GM10266 (cell line): ENCODE results near the gene GPATCH11.

Source experiments
- DNase-seq: peaks from one replicate; pipeline ENCODE4 v3.0.0; 2012; ENCODE audit errors: extremely low spot score
- TF ChIP-seq, protein P1 (sequence below): IDR thresholded peaks from 2 replicates; pipeline ENCODE4 v1.5.1; 2012; ENCODE audit warnings: mild to moderate bottlenecking, low read depth; ENCODE audit not compliant: control insufficient read depth, insufficient read depth; ENCODE audit errors: missing control alignments

The GPATCH11 gene

DNA sequence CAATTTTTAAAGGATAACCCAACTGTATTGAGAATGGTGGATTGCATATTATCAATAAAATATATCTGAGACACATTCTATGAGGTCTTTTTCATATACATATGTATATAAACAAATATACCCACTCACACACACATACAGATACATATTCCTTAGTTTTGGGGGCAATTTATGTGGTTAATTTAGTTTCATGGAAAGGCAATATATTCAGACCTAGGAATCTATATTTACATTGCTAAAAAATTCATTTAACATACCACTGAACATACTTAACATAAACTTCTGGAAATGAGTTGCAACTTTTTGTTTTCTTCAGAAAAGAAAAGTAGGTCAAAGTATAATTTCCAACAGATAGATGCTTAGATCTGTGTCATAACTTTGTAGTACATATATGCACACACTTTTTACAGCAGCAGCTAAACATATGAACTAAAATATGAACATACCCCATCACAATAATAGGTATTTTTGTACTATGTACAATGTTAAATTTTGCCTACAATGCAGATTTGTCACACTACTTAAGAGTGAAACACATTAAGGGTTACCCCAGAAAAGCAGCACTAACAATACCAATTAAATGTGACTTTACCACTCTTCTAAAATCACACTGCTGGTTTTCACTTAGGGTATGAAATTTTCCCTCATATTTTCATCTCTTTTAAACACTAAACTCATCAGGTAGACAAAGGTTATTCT lies 23.2 kb upstream of the GPATCH11 start:
- TF ChIP-seq, protein P1, sequence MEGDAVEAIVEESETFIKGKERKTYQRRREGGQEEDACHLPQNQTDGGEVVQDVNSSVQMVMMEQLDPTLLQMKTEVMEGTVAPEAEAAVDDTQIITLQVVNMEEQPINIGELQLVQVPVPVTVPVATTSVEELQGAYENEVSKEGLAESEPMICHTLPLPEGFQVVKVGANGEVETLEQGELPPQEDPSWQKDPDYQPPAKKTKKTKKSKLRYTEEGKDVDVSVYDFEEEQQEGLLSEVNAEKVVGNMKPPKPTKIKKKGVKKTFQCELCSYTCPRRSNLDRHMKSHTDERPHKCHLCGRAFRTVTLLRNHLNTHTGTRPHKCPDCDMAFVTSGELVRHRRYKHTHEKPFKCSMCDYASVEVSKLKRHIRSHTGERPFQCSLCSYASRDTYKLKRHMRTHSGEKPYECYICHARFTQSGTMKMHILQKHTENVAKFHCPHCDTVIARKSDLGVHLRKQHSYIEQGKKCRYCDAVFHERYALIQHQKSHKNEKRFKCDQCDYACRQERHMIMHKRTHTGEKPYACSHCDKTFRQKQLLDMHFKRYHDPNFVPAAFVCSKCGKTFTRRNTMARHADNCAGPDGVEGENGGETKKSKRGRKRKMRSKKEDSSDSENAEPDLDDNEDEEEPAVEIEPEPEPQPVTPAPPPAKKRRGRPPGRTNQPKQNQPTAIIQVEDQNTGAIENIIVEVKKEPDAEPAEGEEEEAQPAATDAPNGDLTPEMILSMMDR, result no peak
- DNase-seq, result no peak

DNA sequence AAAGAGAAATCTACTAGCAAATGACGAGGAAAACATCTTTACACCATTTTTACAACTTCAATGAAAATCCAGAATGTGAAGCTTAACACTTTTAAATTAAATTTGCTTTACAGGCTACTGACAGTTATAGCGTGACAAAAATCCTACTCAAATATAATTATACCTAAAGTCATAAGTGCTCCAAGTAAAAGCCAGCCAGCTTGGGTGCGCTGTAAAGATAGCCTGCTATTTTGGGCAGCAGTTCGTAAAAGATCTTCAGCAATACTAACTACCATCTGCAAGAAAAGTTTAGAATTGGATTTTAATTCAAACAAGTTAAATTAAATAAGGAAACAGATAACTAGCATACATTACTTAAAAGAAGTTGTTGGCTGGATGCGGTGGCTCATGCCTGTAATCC lies 22.5 kb upstream of the GPATCH11 start:
- TF ChIP-seq, protein P1, result no peak
- DNase-seq, result no peak

DNA sequence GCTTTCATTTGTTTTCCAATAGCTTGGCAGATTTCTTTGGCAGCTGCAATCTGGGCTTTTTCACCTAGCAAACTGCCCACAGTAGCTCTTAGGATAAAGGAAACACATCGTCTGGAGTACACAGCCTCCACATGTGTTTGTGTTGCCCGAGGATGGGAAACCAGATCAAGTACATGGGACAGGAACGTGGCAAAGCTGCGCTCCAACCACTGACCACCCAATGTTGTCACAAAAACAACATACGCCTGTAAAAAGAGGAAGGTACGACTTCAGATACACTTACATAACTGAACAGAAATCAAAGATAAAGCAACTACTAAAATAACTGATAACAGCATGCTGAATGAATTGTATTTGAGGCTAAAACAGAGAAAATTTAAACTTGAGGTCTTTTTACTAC lies 15.6 kb upstream of the GPATCH11 start:
- DNase-seq, result no peak
- TF ChIP-seq, protein P1, result no peak

DNA sequence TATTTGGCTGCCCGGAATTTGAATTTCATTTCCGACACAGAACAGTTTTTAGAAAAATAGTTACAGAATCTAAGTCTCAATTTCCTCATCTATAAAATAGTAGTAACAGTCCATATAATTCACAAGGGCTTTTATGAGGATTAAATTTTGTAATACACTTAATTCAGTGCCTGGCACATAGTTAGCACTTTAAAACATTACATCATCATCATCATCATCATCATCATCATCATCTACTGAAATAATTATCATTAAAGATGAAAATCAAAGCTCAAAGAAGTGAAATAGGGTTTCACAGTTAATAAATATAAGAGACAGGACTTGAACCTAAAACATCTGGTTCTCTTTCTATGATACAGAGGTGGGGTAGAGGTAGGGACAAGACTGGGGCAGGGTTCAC lies 13.4 kb upstream of the GPATCH11 start:
- TF ChIP-seq, protein P1, result no peak
- no peak for DNase-seq

DNA sequence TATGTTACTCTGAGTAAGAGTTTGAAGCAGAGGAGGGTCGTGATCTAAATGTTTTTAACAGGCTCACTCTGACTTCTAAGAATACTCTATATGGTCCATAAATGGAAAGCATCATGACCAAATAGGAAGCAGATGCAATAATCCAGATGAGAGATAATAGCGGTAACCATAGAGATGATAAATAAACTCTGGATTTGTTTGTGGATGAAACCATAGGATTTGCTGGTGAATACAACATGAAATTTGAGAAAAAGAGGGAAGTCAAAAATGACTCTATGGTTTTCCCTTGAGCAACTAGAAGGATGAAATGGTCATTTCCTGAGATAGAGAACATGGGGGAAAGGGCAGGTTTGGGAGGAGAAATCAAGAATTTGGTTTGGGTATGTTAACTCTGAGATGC lies 4.1 kb upstream of the GPATCH11 start:
- no peak for DNase-seq
- TF ChIP-seq, protein P1, result no peak

DNA sequence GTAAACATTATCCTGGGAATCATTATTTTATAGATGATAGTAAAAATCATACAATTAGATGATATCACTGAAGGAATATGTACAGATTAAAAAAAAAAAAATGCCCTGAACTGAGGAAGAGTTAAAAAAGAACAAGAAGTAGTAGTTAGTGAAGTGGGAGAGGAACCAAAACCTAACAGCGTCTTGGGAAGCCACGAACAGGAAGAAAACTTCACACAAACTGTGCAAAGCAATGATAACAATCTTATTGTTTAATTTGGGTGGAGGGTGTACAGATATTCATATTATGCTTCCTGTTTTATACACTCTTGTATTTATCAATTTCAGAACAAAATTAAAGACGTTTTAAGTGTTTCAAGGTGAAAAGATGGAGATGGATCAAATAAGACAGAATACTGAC lies 3.6 kb upstream of the GPATCH11 start:
- no peak for DNase-seq
- TF ChIP-seq, protein P1, result no peak

DNA sequence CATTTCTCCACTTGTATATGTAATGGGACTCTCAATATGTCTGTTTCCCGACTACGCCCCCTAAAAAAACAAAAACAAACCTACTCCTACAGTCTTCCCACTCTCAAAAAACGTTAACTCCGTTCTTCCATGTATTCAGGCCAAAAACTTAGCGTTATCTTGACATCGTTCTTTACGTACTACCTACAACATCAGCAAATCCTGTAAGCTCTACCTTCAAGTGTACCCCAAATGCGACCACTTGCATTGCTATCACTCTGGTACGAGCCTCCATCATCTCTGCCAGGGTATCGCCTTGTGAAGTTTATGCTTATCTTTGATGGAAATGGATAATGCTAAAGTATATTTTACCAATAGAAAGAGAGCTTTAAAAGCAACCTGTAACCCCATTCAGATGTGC lies 479 bp downstream of the GPATCH11 start:
- TF ChIP-seq, protein P1, result no peak
- no peak for DNase-seq
